Ovary (tissue), 9 donors: ENCODE results near the gene TTC7B. TPM values are rescaled to one million over a fixed set of nuclear protein-coding genes. Genes with fewer than 3 reads are reported as not detected.
"Not testable (repeated sequence)": the region's sequence is repeated elsewhere in the genome, so short reads cannot be mapped to it uniquely, and the experiment has no call there.

Source experiments
- DNase-seq, 5 donors: peaks; one replicate each; pipeline ENCODE4 v3.0.0-alpha.2; 2019 to 2020
- H3K27ac ChIP-seq, 2 donors: fragments of 200-600 bp; one replicate each; pipeline versions ENCODE4 v1.5.1 to v1.8.0; 2019 to 2022
- H3K27me3 ChIP-seq: fragments of 200-600 bp; one replicate; pipeline ENCODE4 v1.8.0; 2022
- H3K36me3 ChIP-seq: fragments of 200-600 bp; sonication (generic); one replicate; pipeline ENCODE4 v1.5.1; 2019
- H3K4me1 ChIP-seq: one replicate; pipeline ENCODE4 v1.8.1; 2013; ENCODE audit warnings: mild to moderate bottlenecking, moderate library complexity; ENCODE audit not compliant: insufficient read depth
- H3K4me3 ChIP-seq: fragments of 200-600 bp; sonication (generic); one replicate; pipeline ENCODE4 v1.5.1; 2017
- H3K9me3 ChIP-seq, 2 donors: fragments of 200-600 bp in 1 of 2; sonication (generic) in 1 of 2; one replicate each; pipeline versions ENCODE4 v1.5.1 to v1.8.1; 2013 to 2019; ENCODE audit warnings: mild to moderate bottlenecking in 1 of 2, moderate library complexity in 1 of 2
- CTCF ChIP-seq, 3 donors: fragments of 450-650 bp in 2 of 3; fragments of 200-600 bp in 1 of 3; IDR thresholded peaks; one replicate each; pipeline versions ENCODE4 v1.5.1 to v1.8.0; 2016 to 2022; ENCODE audit warnings: antibody characterized with exemption in 3 of 3, mild to moderate bottlenecking in 1 of 3
- EP300 ChIP-seq: sonication (generic); formaldehyde crosslinking; IDR thresholded peaks from one replicate; pipeline ENCODE4 v1.6.1; 2017; ENCODE audit warnings: antibody characterized with exemption
- POLR2A ChIP-seq: fragments of 450-650 bp; IDR thresholded peaks from one replicate; pipeline ENCODE4 v1.6.1; 2017; ENCODE audit warnings: antibody characterized with exemption, mild to moderate bottlenecking, moderate library complexity
- WGBS, 3 donors: extraction: QIAGEN DNeasy Blood & Tissue Kit in 1 of 3; methylation state at CpG; one replicate each; pipeline versions ENCODE4 v1.1.5 to v1.1.7; 2013 to 2017; 5-methylcytosine and 5-hydroxymethylcytosine counted together
- intact Hi-C, 4 donors: fragments of 100-400 bp; cut with DNase I; formaldehyde crosslinking; loops; one replicate each; pipeline versions ENCODE4 v1.11.0 to v1.15.1; 2022 to 2023
- polyA plus RNA-seq, 2 donors: library from polyadenylated mRNA; stranded (reverse); fragments of 200-250 nt in 1 of 2; fragments of 350-450 nt in 1 of 2; fragmentation: Illumina TruSeq in 1 of 2; extraction: RNeasy Lipid Tissue Mini Kit (QIAGEN cat#74804) in 1 of 2; gene quantifications; one replicate each; pipeline ENCODE4 v1.2.3, GENCODE V29; 2013 to 2014
- total RNA-seq, 7 donors: library from RNA; depleted of rRNA in 2 of 7; stranded (reverse); fragments of >200 nt in 2 of 7; fragmentation: NEBNext Ultra II Directional in 3 of 7; extraction: Animal tissue kit (Norgen Biotek cat#: 25700) in 3 of 7; gene quantifications; one replicate each; pipeline versions ENCODE4 v1.1.0 to v1.2.4, GENCODE V29; 2016 to 2023
- donor health status: DM: no; HTN: no; CAD: no; lungs with moderate emphysema.
- donor health status: DM: no; HTN: no; CAD: no.
- donor health status: Bipolar disorder and iron deficiency.
- donor health status: DM: yes; HTN: yes; CAD: no.
- donor health status: DM: no; HTN: no; CAD: no.
- donor health status: DM: yes; HTN: yes; CAD: no.

The TTC7B gene
- total and polyA plus RNA-seq, 9 donors: 18.2 to 39.5 (median 34.2) TPM

- Histone ChIP-seq H3K4me1 (peaks cover 7% of the 10 kb centered on the region), H3K36me3 (no peaks in the 10 kb centered on the region), H3K27me3 (no peaks in the 10 kb centered on the region), H3K27ac (no peak overlapping the region), H3K9me3 (no peaks in the 10 kb centered on the region), H3K4me3 (no peak overlapping the region)
- intact Hi-C loops: no loop called here
- 86 to 88% (median 87%) methylated on average over 6 of the region's 6 CpGs for WGBS, 3 donors
- no peak for DNase-seq
- TF ChIP-seq CTCF (IDR thresholded peaks at IDR 0.05) (no peak), POLR2A (no peak), EP300 (no peak)
Observed at GRCh38 chr14:90531497-90531896, 284.7 kb downstream of the TTC7B start.

GRCh38 chr14:90530523-90530922 lies 285.7 kb downstream of the TTC7B start:
- DNase-seq: no peak
- Histone ChIP-seq H3K4me3 (no peak overlapping the region), H3K9me3 (no peaks in the 10 kb centered on the region), H3K27ac (no peak overlapping the region), H3K27me3 (no peaks in the 10 kb centered on the region), H3K4me1 (peaks cover 2% of the 10 kb centered on the region), H3K36me3 (no peaks in the 10 kb centered on the region)
- intact Hi-C loops: no loop called here
- no peak for TF ChIP-seq POLR2A
- TF ChIP-seq EP300: no peak
- TF ChIP-seq CTCF (IDR thresholded peaks at IDR 0.05): no peak
- WGBS, 3 donors: 80 to 82% (median 82%) methylated on average over 7 of the region's 7 CpGs

- no peak overlapping the region for H3K27ac ChIP-seq
- WGBS, 3 donors: 92 to 97% (median 95%) methylated on average over 6 of the region's 6 CpGs
- no peaks in the 10 kb centered on the region for H3K36me3 ChIP-seq
- peaks cover 3% of the 10 kb centered on the region for H3K4me1 ChIP-seq
- H3K9me3 ChIP-seq: no peaks in the 10 kb centered on the region
- no peak for DNase-seq
- intact Hi-C loops: no loop called here
- H3K4me3 ChIP-seq: no peak overlapping the region
- no peaks in the 10 kb centered on the region for H3K27me3 ChIP-seq
- no peak for TF ChIP-seq CTCF (IDR thresholded peaks at IDR 0.05)
- TF ChIP-seq POLR2A: no peak
- TF ChIP-seq EP300: no peak
Observed at GRCh38 chr14:90527978-90528377, 288.3 kb downstream of the TTC7B start.

- intact Hi-C loops, H3K4me3 ChIP-seq, H3K36me3 ChIP-seq, H3K27me3 ChIP-seq, H3K9me3 ChIP-seq, H3K27ac ChIP-seq, DNase-seq: not testable (repeated sequence)
- WGBS, 3 donors: 86 to 93% (median 88%) methylated on average over 8 of the region's 8 CpGs
- H3K4me1 ChIP-seq: peaks cover 15% of the 10 kb centered on the region
Observed at GRCh38 chr14:90526536-90526935, 289.7 kb downstream of the TTC7B start.

GRCh38 chr14:90525353-90526028 lies 290.7 kb downstream of the TTC7B start:
- H3K9me3 ChIP-seq, H3K27ac ChIP-seq, intact Hi-C loops, H3K36me3 ChIP-seq, DNase-seq, H3K27me3 ChIP-seq, H3K4me3 ChIP-seq: not testable (repeated sequence)
- 72 to 81% (median 77%) methylated on average over 29 to 33 of the region's 42 CpGs for WGBS, 3 donors
- peaks cover 19% of the 10 kb centered on the region for H3K4me1 ChIP-seq
